GM12873 (cell line): ENCODE data around the gene AKAP10.

Experiments
- CTCF ChIP-seq: IDR thresholded peaks from 2 replicates; pipeline ENCODE4 v1.5.1; 2012; ENCODE audit warnings: low read depth, mild to moderate bottlenecking, moderate library complexity, low read length, control low read depth; ENCODE audit not compliant: insufficient read depth; ENCODE audit errors: missing control alignments

Gene AKAP10

GRCh38 chr17:19933628-19934027 is 44.0 kb downstream of the AKAP10 start:
- TF ChIP-seq CTCF = no peak

- TF ChIP-seq CTCF = no peak
Observed at GRCh38 chr17:19933221-19933620, 44.4 kb downstream of the AKAP10 start.

GRCh38 chr17:19928299-19928698 is 49.3 kb downstream of the AKAP10 start:
- TF ChIP-seq CTCF = no peak

- TF ChIP-seq CTCF = no peak
Observed at GRCh38 chr17:19915245-19915978, 62.2 kb downstream of the AKAP10 start.

GRCh38 chr17:19911033-19911432 is 66.6 kb downstream of the AKAP10 start:
- TF ChIP-seq CTCF = no peak

- no peak for TF ChIP-seq CTCF
Observed at GRCh38 chr17:19909139-19909538, 68.5 kb downstream of the AKAP10 start.

GRCh38 chr17:19905502-19905901 is 72.1 kb downstream of the AKAP10 start:
- no peak for TF ChIP-seq CTCF
